NCI-H146 (cell line): Measurements from ENCODE around the gene TESK2.
"Not testable (repeated sequence)": the region's sequence is repeated elsewhere in the genome, so short reads cannot be mapped to it uniquely, and the experiment has no call there.

Source experiments
- DNase-seq: peaks from one replicate; lab custom pipeline; 2025; lab: John Stamatoyannopoulos, UW

TESK2 gene

GRCh38 chr1:45490626-45491486 lies at the start of gene TESK2:
Gene TESK2 (minus strand): TSS chr1:45491163. CDS start chr1:45457785, 33,378 bp downstream.
- peak; percentile 99 for DNase-seq

- no peak for DNase-seq
Measured at GRCh38 chr1:45536886-45537285, 45.9 kb upstream of the TESK2 start.

GRCh38 chr1:45535988-45536766 lies 45.2 kb upstream of the TESK2 start:
- no peak for DNase-seq

GRCh38 chr1:45531873-45532272 lies 40.9 kb upstream of the TESK2 start:
- DNase-seq: no peak

GRCh38 chr1:45530632-45531135 lies 39.7 kb upstream of the TESK2 start:
- no peak for DNase-seq

- DNase-seq: no peak
Measured at GRCh38 chr1:45526135-45526644, 35.2 kb upstream of the TESK2 start.

GRCh38 chr1:45523975-45524374 lies 33.0 kb upstream of the TESK2 start:
- not testable (repeated sequence) for DNase-seq

GRCh38 chr1:45523516-45523915 lies 32.6 kb upstream of the TESK2 start:
- DNase-seq: not testable (repeated sequence)

GRCh38 chr1:45522324-45523104 lies 31.6 kb upstream of the TESK2 start:
- DNase-seq: peak; percentile 13

- DNase-seq: peak; percentile 91
Measured at GRCh38 chr1:45521413-45522323, 30.7 kb upstream of the TESK2 start, which contains the start of gene PRDX1. Gene PRDX1 (minus strand): TSS chr1:45521884. CDS start chr1:45519043, 2,841 bp downstream.

- not testable (repeated sequence) for DNase-seq
Measured at GRCh38 chr1:45519774-45520173, 28.8 kb upstream of the TESK2 start.

- DNase-seq: no peak
Measured at GRCh38 chr1:45518910-45519309, 27.9 kb upstream of the TESK2 start.

- not testable (repeated sequence) for DNase-seq
Measured at GRCh38 chr1:45518366-45518765, 27.4 kb upstream of the TESK2 start.

GRCh38 chr1:45516465-45516864 lies 25.5 kb upstream of the TESK2 start:
- DNase-seq: no peak

- no peak for DNase-seq
Measured at GRCh38 chr1:45516036-45516435, 25.1 kb upstream of the TESK2 start.

- DNase-seq: not testable (repeated sequence)
Measured at GRCh38 chr1:45513532-45514260, 22.7 kb upstream of the TESK2 start.

- DNase-seq: peak; percentile 53
Measured at GRCh38 chr1:45512641-45513054, 21.7 kb upstream of the TESK2 start.

- DNase-seq: no peak
Measured at GRCh38 chr1:45510972-45511527, 20.1 kb upstream of the TESK2 start.
